GM18870 (cell line): ENCODE measurements around the gene ABHD11.
"Not testable (repeated sequence)": the region's sequence is repeated elsewhere in the genome, so short reads cannot be mapped to it uniquely, and the experiment has no call there.

Source experiments
- ATAC-seq: cut with Tn5 transposase; IDR thresholded peaks from one replicate; pipeline ENCODE4 v1.9.1; 2021; ENCODE audit warnings: moderate library complexity; ENCODE audit not compliant: unreplicated experiment

Gene ABHD11

GRCh38 chr7:73738612-73739386 is at the start of gene ABHD11:
Gene ABHD11, minus strand, starts transcription at chr7:73738802. Its CDS starts 32 bp downstream, at chr7:73738770.
- ATAC-seq: peak; percentile 73

- ATAC-seq: not testable (repeated sequence)
Measured at GRCh38 chr7:73787786-73788048, 49.1 kb upstream of the ABHD11 start.

- ATAC-seq: no peak
Measured at GRCh38 chr7:73786588-73786987, 48.0 kb upstream of the ABHD11 start.

DNA sequence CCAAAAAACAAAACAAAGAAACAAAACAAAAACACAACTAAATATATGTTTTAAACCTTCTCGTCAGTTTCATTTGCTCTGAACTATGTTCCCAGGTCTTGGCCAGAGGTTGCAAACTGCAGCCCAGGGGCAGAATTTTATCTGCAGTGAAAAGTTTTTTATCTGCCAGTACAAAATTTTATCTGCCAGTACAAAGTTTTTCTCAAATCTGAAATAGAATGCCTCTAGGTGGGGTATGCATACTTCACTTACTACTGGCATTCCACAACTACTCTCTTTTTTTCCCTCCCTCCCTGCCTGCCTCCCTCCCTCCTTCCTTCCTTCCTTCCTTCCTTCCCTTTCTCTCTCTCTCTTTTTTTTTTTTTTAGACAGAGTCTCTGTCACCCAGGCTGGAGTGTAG is 40.9 kb upstream of the ABHD11 start:
- ATAC-seq: no peak

DNA sequence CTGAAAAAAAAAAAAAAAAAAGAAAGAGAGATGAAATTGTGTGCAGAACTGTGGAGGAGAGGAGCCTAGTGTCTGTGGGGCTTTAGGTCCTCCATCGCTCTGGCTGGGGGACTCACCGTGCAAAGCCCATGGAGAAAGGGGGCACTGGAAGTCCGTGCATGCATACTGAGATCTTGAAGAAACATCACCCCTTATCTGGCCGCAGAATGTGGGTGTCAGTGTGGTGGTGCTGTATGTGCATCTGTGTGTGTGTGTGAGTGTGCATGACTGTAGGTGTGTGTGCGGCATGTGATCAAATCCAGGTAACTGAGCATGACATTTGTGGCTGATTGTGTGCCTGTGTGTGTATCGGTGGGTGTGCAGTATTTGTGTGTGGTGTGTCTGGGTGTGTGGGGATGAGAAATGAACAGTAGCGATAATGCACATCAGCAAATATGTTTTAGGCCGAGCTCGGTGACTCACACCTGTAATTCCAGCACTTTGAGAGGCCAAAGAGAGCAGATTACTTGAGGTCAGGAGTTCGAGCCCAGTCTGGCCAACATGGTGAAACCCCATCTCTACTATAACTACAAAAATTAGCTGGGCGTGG is 40.3 kb upstream of the ABHD11 start:
- no peak for ATAC-seq

DNA sequence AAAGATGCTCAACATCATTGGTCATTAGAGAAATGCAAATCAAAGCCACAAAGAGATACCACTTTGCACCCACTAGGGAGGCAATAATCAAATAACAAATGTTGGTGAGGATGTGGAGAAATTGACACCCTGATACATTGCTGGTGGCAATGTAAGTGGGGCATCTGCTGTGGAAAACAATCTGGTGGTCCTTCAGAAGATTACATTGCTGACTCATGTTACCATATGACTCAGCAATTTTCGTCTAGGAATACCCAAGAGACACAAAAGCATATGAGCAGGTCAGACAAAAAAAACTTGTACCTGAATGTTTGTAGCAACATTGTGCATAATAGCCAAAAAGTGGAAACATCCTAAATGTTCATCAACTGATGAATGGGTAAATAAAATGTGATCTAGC is 36.3 kb upstream of the ABHD11 start:
- no peak for ATAC-seq

- no peak for ATAC-seq
Measured at GRCh38 chr7:73773700-73774517, 35.3 kb upstream of the ABHD11 start.

- ATAC-seq: no peak
Measured at GRCh38 chr7:73770860-73771670, 32.5 kb upstream of the ABHD11 start.

GRCh38 chr7:73770002-73770859 is 31.6 kb upstream of the ABHD11 start, which contains the start of gene CLDN3:
Gene CLDN3, minus strand, starts transcription at chr7:73770270. Its CDS starts 221 bp downstream, at chr7:73770049.
- ATAC-seq: no peak

- ATAC-seq: no peak
Measured at GRCh38 chr7:73769481-73770001, 30.9 kb upstream of the ABHD11 start.

DNA sequence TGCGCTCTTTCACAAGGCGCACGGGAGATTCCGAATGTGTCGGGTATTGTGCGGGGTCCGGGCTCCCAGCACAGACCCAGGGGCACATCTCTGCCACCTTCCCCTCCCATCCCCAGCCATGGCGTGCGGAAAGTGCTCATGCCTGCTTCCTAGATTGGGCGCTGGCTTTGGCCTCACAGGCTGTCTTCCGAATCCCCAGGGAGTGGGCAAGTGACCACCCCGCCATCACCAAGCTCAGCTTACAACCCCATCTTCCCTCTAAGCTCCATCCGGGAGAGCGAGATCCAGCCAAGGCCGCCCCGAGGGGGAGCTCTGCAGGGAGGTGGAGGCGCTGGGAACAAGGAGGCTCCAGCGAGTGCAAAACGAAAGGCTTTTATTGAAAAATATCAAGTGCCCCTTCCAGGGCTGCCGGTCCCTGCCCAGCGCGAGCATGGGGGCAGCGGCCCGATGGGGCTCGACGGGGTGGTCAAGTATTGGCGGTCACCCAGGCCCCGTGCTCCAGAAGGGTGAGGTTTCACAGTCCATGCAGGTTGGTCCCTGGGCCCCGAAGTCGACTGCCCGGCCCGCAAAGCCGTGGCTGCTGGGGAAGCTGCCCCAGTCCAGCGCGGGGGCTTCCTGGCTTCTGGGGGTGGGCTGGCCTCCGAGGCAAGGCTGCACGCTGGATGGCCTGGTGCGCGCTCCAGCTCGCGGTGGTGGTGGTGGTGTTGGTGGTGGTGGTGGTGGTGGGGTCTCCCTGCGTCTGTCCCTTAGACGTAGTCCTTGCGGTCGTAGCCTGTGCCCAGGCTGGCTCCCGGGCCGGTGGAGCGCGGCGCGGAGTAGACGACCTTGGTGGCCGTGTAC is 30.3 kb upstream of the ABHD11 start:
- no peak for ATAC-seq

DNA sequence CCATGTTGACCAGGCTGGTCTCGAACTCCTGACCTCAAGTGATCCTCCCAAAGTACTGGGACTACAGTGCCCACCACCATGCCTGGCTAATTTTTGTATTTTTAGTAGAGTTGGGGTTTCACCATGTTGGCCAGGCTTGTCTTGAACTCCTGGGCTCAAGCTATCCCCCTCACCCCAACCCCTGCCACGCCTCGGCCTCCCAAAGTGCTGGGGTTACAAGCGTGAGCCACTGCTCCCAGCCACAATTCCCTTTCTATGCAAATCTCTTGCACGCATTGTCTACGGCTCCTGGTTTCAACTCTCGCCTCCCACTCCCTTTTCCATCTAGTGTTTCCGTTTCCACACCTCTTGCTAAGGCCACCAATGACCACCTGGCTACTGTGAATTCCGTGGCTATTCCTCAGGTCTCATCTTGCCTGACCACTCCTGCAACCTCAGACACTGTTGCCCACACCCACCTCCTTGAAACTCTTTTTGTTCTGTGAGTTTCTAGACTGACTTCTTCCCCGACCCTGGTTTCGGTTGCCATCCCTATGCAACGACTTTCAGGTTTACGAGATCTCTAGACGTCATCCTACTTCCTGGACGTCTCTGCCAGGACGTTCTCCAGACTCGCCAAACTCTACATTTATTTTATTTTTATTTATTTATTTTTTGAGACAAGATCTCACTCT is 28.1 kb upstream of the ABHD11 start:
- ATAC-seq: no peak

- ATAC-seq: no peak
Measured at GRCh38 chr7:73762659-73762999, 24.0 kb upstream of the ABHD11 start.

DNA sequence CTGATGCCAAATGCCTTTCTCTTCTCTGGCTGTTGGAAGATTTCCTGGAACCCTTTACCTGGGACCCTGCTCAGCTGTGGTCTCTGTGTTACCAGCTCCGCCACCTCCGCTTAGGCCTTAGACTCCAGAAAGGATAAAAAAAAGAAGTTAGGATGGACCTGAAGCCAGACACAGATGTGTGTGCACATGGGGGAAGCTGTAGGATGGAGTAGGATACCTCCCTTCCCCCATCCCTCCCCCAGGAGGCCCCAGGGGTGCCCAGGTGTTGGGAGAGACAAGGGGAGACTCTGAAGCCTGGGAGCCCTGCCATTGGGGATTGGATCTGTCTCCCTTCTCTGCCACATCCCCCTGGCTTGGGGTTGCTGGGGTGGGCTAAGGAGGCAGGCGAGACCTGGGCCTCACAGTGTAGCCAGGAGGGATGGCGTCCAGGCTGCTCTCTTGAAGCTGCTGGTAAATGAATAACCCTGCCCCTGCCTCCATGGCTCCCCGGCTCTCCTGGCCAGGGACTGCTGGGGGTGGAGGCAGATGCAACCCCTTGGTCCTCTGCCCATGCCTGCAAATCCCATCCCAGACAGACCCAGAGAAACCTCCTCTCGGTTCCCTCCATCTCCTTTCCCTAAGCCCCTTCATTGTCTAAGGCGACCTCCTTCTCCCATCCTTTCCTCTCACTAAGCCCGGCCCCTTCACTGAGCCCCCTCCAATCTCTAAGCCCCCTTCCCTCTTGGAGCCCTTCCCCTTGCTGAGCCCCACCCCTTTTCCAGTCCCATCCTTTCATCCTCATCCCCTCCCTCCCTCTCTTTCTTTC is 23.5 kb upstream of the ABHD11 start:
- no peak for ATAC-seq

DNA sequence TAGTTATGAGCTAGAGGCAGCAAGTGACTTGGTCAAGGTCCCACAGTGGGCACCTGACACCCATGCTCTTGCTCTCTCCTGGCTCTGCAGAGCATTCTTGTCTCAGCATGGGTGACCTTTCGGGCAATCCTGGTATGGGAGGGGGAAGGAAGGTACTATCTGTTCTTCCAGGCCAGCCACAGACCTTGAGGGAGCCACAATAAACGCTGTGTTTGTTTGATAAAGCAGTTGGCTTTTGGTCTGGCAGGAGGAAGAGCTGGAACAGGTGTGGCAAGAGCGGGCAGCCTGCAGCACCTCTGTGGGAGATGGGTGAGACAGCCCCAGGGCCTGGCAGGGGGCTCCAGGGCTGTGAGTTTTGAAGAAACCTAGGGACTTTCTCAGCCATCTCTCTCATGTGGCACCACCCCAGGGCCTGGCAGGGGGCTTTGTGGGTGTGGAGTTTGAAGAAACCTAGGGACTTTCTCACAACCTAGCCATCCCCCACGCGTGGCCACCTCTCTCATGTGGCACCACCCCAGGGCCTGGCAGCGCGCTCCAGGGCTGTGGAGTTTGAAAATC is 20.1 kb upstream of the ABHD11 start:
- no peak for ATAC-seq

GRCh38 chr7:73749931-73750776 is 11.6 kb upstream of the ABHD11 start:
- no peak for ATAC-seq

- no peak for ATAC-seq
Measured at GRCh38 chr7:73746378-73746777, 7.8 kb upstream of the ABHD11 start.
